Osteoblast (primary cell): ENCODE data around the gene STAB1. TPM values are rescaled to one million over a fixed set of nuclear protein-coding genes. Genes with fewer than 3 reads are reported as not detected.
A peak's percentile ranks its signal among the peaks of the same experiment; 100 is the strongest.

ENCODE experiments used
- DNase-seq: peaks from one replicate; pipeline ENCODE4 v3.0.0; 2011; ENCODE audit warnings: low spot score, mixed read lengths; ENCODE audit not compliant: insufficient read length; ENCODE audit errors: missing footprints
- H2AFZ ChIP-seq: 2 replicates; pipeline ENCODE4 v1.6.0; 2011; ENCODE audit warnings: mild to moderate bottlenecking, low read length
- H3K27ac ChIP-seq: 2 replicates; pipeline ENCODE4 v1.5.1; 2011; ENCODE audit warnings: mild to moderate bottlenecking, low read depth, low read length, moderate library complexity
- H3K27me3 ChIP-seq: 2 replicates; pipeline ENCODE4 v1.6.0; 2012; ENCODE audit warnings: mild to moderate bottlenecking, control low read depth, inconsistent platforms, low read length, moderate library complexity; ENCODE audit not compliant: insufficient read depth
- H3K36me3 ChIP-seq: 2 replicates; pipeline ENCODE4 v1.5.1; 2011; ENCODE audit warnings: mild to moderate bottlenecking, low read length, control low read depth, moderate library complexity; ENCODE audit not compliant: insufficient read depth
- H3K4me1 ChIP-seq: 2 replicates; pipeline ENCODE4 v1.5.1; 2011; ENCODE audit warnings: mild to moderate bottlenecking, low read length, control low read depth, moderate library complexity; ENCODE audit not compliant: insufficient read depth
- H3K4me2 ChIP-seq: 2 replicates; pipeline ENCODE4 v1.6.0; 2011; ENCODE audit warnings: mild to moderate bottlenecking, low read length; ENCODE audit not compliant: insufficient read depth
- H3K4me3 ChIP-seq: fragments of 200-600 bp; sonication (generic); 3 replicates; pipeline ENCODE4 v1.5.1; 2012; ENCODE audit warnings: mild to moderate bottlenecking, low read length, inconsistent platforms; ENCODE audit not compliant: insufficient read depth
- H3K79me2 ChIP-seq: 2 replicates; pipeline ENCODE4 v1.6.0; 2012; ENCODE audit warnings: mild to moderate bottlenecking, low read length, control low read depth, inconsistent platforms; ENCODE audit not compliant: insufficient read depth
- H3K9me3 ChIP-seq: 2 replicates; pipeline ENCODE4 v1.5.1; 2011; ENCODE audit warnings: low read depth, low read length, control low read depth
- H4K20me1 ChIP-seq: 2 replicates; pipeline ENCODE4 v1.6.0; 2012; ENCODE audit warnings: mild to moderate bottlenecking, low read length, control low read depth; ENCODE audit not compliant: insufficient read depth
- total RNA-seq: library from RNA; depleted of rRNA; stranded (reverse); fragments of >200 nt; gene quantifications from 2 replicates; pipeline ENCODE4 v1.2.3, GENCODE V29; 2012
- TF ChIP-seq, protein P1 (sequence below): IDR thresholded peaks from 2 replicates; pipeline ENCODE4 v1.5.1; 2011; ENCODE audit warnings: mild to moderate bottlenecking, low read depth, low read length, moderate library complexity; ENCODE audit errors: extremely low read depth

The STAB1 gene
- total RNA-seq, 1 donor, result 1.1 TPM

DNA sequence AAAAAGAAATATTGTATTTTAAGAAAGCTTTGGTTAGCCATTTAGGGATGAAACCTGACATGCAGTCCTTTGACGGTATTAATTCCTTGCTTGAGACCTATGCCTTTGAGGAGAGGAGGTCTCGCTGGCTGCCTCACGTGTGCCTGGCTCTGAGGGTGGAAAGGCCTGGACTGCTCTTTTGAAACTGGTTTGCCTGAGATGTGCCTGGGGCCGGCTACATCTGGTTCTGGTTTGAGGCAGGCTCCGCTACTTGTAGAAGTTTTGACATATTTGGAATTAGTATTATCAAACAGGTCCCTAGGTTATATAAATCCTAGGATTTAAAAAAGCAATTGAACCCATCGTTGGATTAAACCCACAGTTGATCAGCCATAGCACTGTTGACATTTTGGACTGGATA is 33.3 kb upstream of the STAB1 start:
- Histone ChIP-seq H4K20me1 (peaks cover 51% of the 10 kb centered on the region), H2AFZ (no peak overlapping the region), H3K27me3 (no peaks in the 10 kb centered on the region), H3K4me3 (no peak overlapping the region), H3K36me3 (peaks cover 58% of the 10 kb centered on the region), H3K27ac (no peak overlapping the region), H3K79me2 (peaks cover 72% of the 10 kb centered on the region), H3K4me1 (peaks cover 22% of the 10 kb centered on the region), H3K9me3 (no peaks in the 10 kb centered on the region), H3K4me2 (no peak overlapping the region)
- TF ChIP-seq, protein P1, sequence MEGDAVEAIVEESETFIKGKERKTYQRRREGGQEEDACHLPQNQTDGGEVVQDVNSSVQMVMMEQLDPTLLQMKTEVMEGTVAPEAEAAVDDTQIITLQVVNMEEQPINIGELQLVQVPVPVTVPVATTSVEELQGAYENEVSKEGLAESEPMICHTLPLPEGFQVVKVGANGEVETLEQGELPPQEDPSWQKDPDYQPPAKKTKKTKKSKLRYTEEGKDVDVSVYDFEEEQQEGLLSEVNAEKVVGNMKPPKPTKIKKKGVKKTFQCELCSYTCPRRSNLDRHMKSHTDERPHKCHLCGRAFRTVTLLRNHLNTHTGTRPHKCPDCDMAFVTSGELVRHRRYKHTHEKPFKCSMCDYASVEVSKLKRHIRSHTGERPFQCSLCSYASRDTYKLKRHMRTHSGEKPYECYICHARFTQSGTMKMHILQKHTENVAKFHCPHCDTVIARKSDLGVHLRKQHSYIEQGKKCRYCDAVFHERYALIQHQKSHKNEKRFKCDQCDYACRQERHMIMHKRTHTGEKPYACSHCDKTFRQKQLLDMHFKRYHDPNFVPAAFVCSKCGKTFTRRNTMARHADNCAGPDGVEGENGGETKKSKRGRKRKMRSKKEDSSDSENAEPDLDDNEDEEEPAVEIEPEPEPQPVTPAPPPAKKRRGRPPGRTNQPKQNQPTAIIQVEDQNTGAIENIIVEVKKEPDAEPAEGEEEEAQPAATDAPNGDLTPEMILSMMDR, result no peak
- DNase-seq, result no peak

DNA sequence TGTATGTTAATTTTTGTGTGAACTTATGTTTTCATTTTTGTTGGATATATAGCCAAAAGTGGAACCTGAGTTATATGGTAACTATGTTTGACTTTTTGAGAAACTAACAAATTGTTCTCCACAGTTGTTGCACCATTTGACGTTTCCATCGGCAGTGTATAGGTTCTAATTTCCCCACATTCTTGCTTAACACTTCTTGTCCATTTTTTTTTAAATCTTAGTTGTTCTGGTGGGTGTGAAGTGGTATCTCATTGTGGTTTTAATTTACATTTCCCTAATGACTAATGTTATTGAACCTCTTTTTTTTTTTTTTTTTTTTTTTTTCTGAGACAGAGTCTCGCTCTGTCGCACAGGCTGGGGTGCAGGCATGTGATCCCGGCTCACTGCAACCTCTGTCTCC is 31.7 kb upstream of the STAB1 start:
- Histone ChIP-seq H3K36me3 (peaks cover 46% of the 10 kb centered on the region), H3K4me3 (no peak overlapping the region), H4K20me1 (peaks cover 37% of the 10 kb centered on the region), H3K4me2 (no peak overlapping the region), H2AFZ (no peak overlapping the region), H3K4me1 (peaks cover 23% of the 10 kb centered on the region), H3K9me3 (no peaks in the 10 kb centered on the region), H3K79me2 (peaks cover 68% of the 10 kb centered on the region), H3K27me3 (no peaks in the 10 kb centered on the region), H3K27ac (no peak overlapping the region)
- TF ChIP-seq, protein P1, result no peak
- no peak for DNase-seq

DNA sequence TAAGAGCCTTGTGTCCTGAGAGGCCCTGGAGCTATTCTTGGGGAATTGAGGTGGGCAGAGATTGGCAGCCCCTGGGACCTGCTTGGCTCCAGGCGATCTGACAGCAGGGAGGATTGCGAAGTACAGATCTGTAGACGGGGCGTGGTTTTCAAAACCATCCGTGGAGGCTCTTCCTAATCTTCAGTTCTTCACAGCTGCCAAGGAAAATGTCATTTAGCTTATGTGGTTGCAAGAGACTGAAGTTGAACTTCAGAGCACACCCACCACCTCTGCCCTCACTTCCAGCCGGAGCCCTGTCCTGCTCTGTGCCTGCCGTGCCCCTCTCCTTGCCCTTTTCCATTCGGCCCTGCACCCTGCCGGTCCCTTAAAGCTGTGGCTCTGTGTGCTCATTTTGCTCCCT is 26.8 kb upstream of the STAB1 start:
- H3K27ac ChIP-seq, result no peak overlapping the region
- H3K4me1 ChIP-seq, result peaks cover 25% of the 10 kb centered on the region
- no peak overlapping the region for H2AFZ ChIP-seq
- H3K4me2 ChIP-seq, result no peak overlapping the region
- peak; percentile 84 for DNase-seq
- no peaks in the 10 kb centered on the region for H3K27me3 ChIP-seq
- H3K36me3 ChIP-seq, result peaks cover 37% of the 10 kb centered on the region
- peaks cover 41% of the 10 kb centered on the region for H4K20me1 ChIP-seq
- H3K9me3 ChIP-seq, result no peaks in the 10 kb centered on the region
- no peak overlapping the region for H3K4me3 ChIP-seq
- TF ChIP-seq, protein P1, result no peak
- H3K79me2 ChIP-seq, result peaks cover 65% of the 10 kb centered on the region

DNA sequence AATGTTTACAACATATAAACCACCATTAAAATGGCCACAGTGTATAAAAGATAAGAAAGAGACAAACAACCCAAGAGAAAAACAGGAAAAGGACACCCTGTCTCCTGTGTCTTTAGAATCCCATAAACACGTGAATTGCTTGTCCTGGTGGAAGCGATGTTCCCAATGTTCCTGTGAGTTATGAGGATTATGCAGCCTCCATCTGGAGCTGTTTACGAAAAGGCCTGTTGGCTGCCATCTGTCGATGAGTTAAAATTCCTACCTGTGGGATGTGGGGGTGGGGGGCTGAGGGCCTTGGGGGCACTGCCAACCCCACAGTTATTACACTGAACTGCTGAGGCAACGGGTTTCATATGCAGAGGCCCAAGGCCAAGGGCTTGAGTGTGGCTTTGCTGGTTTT is 26.1 kb upstream of the STAB1 start:
- Histone ChIP-seq H3K27ac (no peak overlapping the region), H3K9me3 (no peaks in the 10 kb centered on the region), H3K36me3 (peaks cover 42% of the 10 kb centered on the region), H2AFZ (no peak overlapping the region), H4K20me1 (peaks cover 43% of the 10 kb centered on the region), H3K79me2 (peaks cover 62% of the 10 kb centered on the region), H3K27me3 (no peaks in the 10 kb centered on the region), H3K4me2 (no peak overlapping the region), H3K4me3 (no peak overlapping the region), H3K4me1 (peaks cover 25% of the 10 kb centered on the region)
- no peak for DNase-seq
- TF ChIP-seq, protein P1, result no peak
